GM11168 (cell line): Measurements from ENCODE around the gene CPA5.

Experiments used
- in situ Hi-C: fragments of 300-500 bp; cut with MboI; formaldehyde crosslinking; loops from one replicate; pipeline ENCODE4 v1.12.0; 2022; ENCODE audit warnings: low sequenced_read_pairs; ENCODE audit not compliant: unreplicated experiment

Gene CPA5

GRCh38 chr7:130332259-130333053 lies 12.2 kb upstream of the CPA5 start:
- in situ Hi-C loops: no loop called here

GRCh38 chr7:130333832-130334231 lies 10.8 kb upstream of the CPA5 start:
- in situ Hi-C loops: no loop called here

- in situ Hi-C loops: no loop called here
These were observed 10.3 kb upstream of the CPA5 start for GRCh38 chr7:130334274-130334673.

GRCh38 chr7:130337410-130337971 lies 7.1 kb upstream of the CPA5 start:
- in situ Hi-C loops: no loop called here

GRCh38 chr7:130338233-130338632 lies 6.4 kb upstream of the CPA5 start:
- in situ Hi-C loops: no loop called here

- in situ Hi-C loops: no loop called here
These were observed 2.7 kb upstream of the CPA5 start for GRCh38 chr7:130341882-130342281.

- in situ Hi-C loops: no loop called here
These were observed 1.8 kb upstream of the CPA5 start for GRCh38 chr7:130342701-130343380.

GRCh38 chr7:130345136-130345535 lies 520 bp downstream of the CPA5 start:
- in situ Hi-C loops: no loop called here

GRCh38 chr7:130345725-130346124 lies 1.1 kb downstream of the CPA5 start:
- in situ Hi-C loops: no loop called here

- in situ Hi-C loops: no loop called here
These were observed 1.7 kb downstream of the CPA5 start for GRCh38 chr7:130346177-130346905.

- in situ Hi-C loops: no loop called here
These were observed 2.3 kb downstream of the CPA5 start for GRCh38 chr7:130346941-130347340.

GRCh38 chr7:130349911-130350782 lies 5.5 kb downstream of the CPA5 start:
- in situ Hi-C loops: no loop called here

- in situ Hi-C loops: no loop called here
These were observed 6.6 kb downstream of the CPA5 start for GRCh38 chr7:130350945-130351790.

- in situ Hi-C loops: no loop called here
These were observed 7.1 kb downstream of the CPA5 start for GRCh38 chr7:130351791-130352090.

- in situ Hi-C loops: no loop called here
These were observed 7.8 kb downstream of the CPA5 start for GRCh38 chr7:130352194-130353074.

GRCh38 chr7:130353196-130353595 lies 8.6 kb downstream of the CPA5 start:
- in situ Hi-C loops: no loop called here

- in situ Hi-C loops: no loop called here
These were observed 11.7 kb downstream of the CPA5 start for GRCh38 chr7:130356121-130356875.
